ENCODE results near the gene ITIH4.

The ITIH4 gene

DNA sequence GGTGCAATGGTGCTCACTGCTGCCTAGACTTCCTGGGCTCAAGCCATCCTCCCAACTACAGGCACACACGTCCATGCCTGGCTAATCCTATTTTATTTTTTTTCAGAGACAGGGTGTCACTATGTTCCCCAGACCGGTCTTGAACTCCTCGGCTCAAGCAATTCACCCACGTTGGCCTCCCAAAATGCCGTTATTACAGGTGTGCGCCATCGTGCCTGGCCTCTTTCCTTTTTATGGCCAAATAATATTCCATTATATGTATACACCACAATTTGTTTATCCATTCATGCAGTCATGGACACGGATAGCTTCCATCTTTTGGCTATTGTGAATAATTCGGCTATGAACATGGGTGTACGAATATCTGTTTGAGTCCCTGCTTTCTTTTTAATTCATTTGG, 58.8 kb downstream of the ITIH4 start:
- Histone ChIP-seq H3F3A (ENCODE audit: low read depth) (no peaks in the 10 kb centered on the region), H3K27me3 (ENCODE audit: insufficient read depth, low read length, poor library complexity, severe bottlenecking) (no peaks in the 10 kb centered on the region), H3K4me1 (ENCODE audit: insufficient read depth, low read length, poor library complexity, severe bottlenecking) (peaks cover 14% of the 10 kb centered on the region), H4K20me1 (ENCODE audit: insufficient read depth, low read length, poor library complexity, severe bottlenecking) (no peaks in the 10 kb centered on the region), H3K9me3 (ENCODE audit: insufficient read depth, low read depth, low read length) (no peaks in the 10 kb centered on the region), H3K36me3 (ENCODE audit: insufficient read depth, low read length) (no peaks in the 10 kb centered on the region), H3K4me3 (ENCODE audit: low read length, poor library complexity, severe bottlenecking) (peak overlapping the region; percentile 73), H2AFZ (ENCODE audit: low read length) (no peak overlapping the region), H3K9me2 (replicated peaks; ENCODE audit: low read depth, low read length) (no peaks in the 10 kb centered on the region), H3K9ac (ENCODE audit: low read depth, low read length, poor library complexity, severe bottlenecking) (peak overlapping the region; percentile 72), H3K79me2 (ENCODE audit: insufficient read depth, low read length) (peaks cover 20% of the 10 kb centered on the region; the same call in 1 of the 2 replicates), H3K4me2 (ENCODE audit: low read depth, low read length, poor library complexity, severe bottlenecking) (peak overlapping the region; percentile 63)
- no peak for TF ChIP-seq CTCF (conservative IDR thresholded peaks at IDR 0.05; ENCODE audit: low read length)
- TF ChIP-seq EZH2phosphoT487 (IDR thresholded peaks at IDR 0.05; ENCODE audit: borderline replicate concordance): no peak

DNA sequence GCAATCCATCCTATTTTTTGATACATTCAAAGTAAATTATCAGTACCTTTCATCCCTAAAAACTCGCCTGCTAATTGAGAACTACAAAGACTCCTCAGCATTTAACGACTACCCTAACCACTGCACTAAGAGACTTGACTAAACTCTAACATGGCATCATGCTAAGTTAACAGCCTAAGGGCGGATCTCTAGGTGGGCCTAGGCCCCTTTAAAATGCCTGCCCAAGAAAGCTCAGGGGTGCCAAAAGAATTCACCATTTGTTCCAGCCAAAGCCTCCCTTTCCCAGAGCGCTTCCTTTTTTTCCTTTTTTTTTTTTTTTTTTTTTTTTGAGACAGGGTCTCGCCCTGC, 59.2 kb downstream of the ITIH4 start:
- Histone ChIP-seq H3K9me2 (replicated peaks; ENCODE audit: low read depth, low read length) (no peaks in the 10 kb centered on the region), H3K4me2 (ENCODE audit: low read depth, low read length, poor library complexity, severe bottlenecking) (peak overlapping the region; percentile 63), H3F3A (ENCODE audit: low read depth) (no peaks in the 10 kb centered on the region), H3K27me3 (ENCODE audit: insufficient read depth, low read length, poor library complexity, severe bottlenecking) (no peaks in the 10 kb centered on the region), H3K9ac (ENCODE audit: low read depth, low read length, poor library complexity, severe bottlenecking) (peak overlapping the region; percentile 72), H3K9me3 (ENCODE audit: insufficient read depth, low read depth, low read length) (no peaks in the 10 kb centered on the region), H3K4me1 (ENCODE audit: insufficient read depth, low read length, poor library complexity, severe bottlenecking) (peaks cover 14% of the 10 kb centered on the region), H4K20me1 (ENCODE audit: insufficient read depth, low read length, poor library complexity, severe bottlenecking) (no peaks in the 10 kb centered on the region), H3K79me2 (ENCODE audit: insufficient read depth, low read length) (peaks cover 20% of the 10 kb centered on the region; the same call in 1 of the 2 replicates), H2AFZ (ENCODE audit: low read length) (peak overlapping the region; percentile 82), H3K4me3 (ENCODE audit: low read length, poor library complexity, severe bottlenecking) (peak overlapping the region; percentile 73), H3K36me3 (ENCODE audit: insufficient read depth, low read length) (no peaks in the 10 kb centered on the region)
- TF ChIP-seq EZH2phosphoT487 (IDR thresholded peaks at IDR 0.05; ENCODE audit: borderline replicate concordance): no peak
- TF ChIP-seq CTCF (conservative IDR thresholded peaks at IDR 0.05; ENCODE audit: low read length): no peak

DNA sequence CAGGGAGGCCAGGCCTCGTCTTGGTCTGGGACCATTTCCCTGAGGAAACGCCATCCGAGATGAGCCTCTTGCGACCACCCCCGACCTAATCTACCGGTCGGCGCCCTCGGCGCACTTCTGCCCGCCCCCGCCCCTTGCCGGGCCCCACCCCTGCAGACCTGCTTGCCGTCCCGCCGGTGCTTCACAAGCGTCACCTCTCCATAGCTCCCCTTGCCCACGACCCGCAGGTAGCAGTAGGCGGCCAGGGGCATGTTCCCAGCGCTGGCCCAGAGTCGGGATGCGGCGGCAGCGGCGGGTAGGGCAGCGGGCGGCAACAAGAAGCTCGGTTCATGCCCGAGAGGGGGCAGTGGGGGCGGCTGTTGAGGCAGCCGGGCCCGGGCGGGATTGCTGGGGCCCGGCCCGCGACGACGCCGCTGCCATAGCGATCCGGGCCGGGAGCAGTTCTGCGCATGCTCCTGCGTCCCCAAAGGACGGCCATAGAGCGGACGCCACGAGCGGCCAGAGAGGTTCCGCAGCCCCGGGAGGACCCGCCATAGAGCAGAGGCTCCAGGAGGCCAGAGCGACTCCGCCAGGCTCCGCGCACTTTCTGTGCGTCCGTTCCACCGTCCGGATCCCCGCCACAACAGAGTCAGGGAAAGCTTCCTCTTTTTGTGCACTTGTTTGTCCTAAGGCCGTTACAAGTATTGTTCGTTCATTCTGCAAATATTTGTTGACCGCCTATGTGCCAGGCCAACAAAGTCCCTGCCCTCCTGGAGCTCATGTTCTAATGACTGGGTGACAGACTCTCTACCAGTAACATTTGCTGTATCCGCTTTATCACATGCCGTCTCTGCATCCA, 59.8 kb downstream of the ITIH4 start, which contains the start of gene NEK4:
Gene NEK4, minus strand, starts transcription at position 445 of the 838 bp plus-strand sequence. Its CDS starts 194 bp downstream, at position 251.
- no peaks in the 10 kb centered on the region for H4K20me1 ChIP-seq (ENCODE audit: insufficient read depth, low read length, poor library complexity, severe bottlenecking)
- peak within 1 kb of the TSS; percentile 73 for H3K4me3 ChIP-seq (ENCODE audit: low read length, poor library complexity, severe bottlenecking)
- peaks cover 14% of the 10 kb centered on the region for H3K4me1 ChIP-seq (ENCODE audit: insufficient read depth, low read length, poor library complexity, severe bottlenecking)
- TF ChIP-seq CTCF (conservative IDR thresholded peaks at IDR 0.05; ENCODE audit: low read length) (no peak), EZH2phosphoT487 (IDR thresholded peaks at IDR 0.05; ENCODE audit: borderline replicate concordance) (no peak)
- H3K9me2 ChIP-seq (replicated peaks; ENCODE audit: low read depth, low read length): no peaks in the 10 kb centered on the region
- H3K4me2 ChIP-seq (ENCODE audit: low read depth, low read length, poor library complexity, severe bottlenecking): peak within 1 kb of the TSS; percentile 98
- H3K9me3 ChIP-seq (ENCODE audit: insufficient read depth, low read depth, low read length): no peaks in the 10 kb centered on the region
- peak within 1 kb of the TSS; percentile 72 for H3K9ac ChIP-seq (ENCODE audit: low read depth, low read length, poor library complexity, severe bottlenecking)
- no peaks in the 10 kb centered on the region for H3F3A ChIP-seq (ENCODE audit: low read depth)
- H3K79me2 ChIP-seq (ENCODE audit: insufficient read depth, low read length): peaks cover 20% of the 10 kb centered on the region; the same call in 1 of the 2 replicates
- H2AFZ ChIP-seq (ENCODE audit: low read length): peak within 1 kb of the TSS; percentile 82
- no peaks in the 10 kb centered on the region for H3K27me3 ChIP-seq (ENCODE audit: insufficient read depth, low read length, poor library complexity, severe bottlenecking)
- peaks cover 4% of the 10 kb centered on the region; the same call in 1 of the 2 replicates for H3K36me3 ChIP-seq (ENCODE audit: insufficient read depth, low read length)
